Panc1 (cell line): ENCODE results near the gene ZNF862. TPM values are rescaled to one million over a fixed set of nuclear protein-coding genes. Genes with fewer than 3 reads are reported as not detected.

ENCODE experiments used
- ATAC-seq: fragments of 200-7000 bp; cut with Tn5 transposase; 2 replicates; pipeline ENCODE4 v1.9.1; 2020; ENCODE audit warnings: mild to moderate bottlenecking, moderate library complexity
- BruUV-seq: library from RNA; stranded (reverse); fragments of 400-500 nt; replicated peaks from 2 replicates; lab custom pipeline; 2021; lab: Mats Ljungman, UMichigan
- CTCF ChIA-PET: fragments of 300-600 bp; sonication (Branson Sonifier 250); formaldehyde crosslinking; loops from one replicate; lab custom pipeline; 2022; ENCODE audit warnings: antibody characterized with exemption; lab: Charles Lee
- POLR2A ChIA-PET: fragments of 300-600 bp; sonication (Branson Sonifier 250); formaldehyde crosslinking; loops from one replicate; lab custom pipeline; 2022; ENCODE audit warnings: antibody characterized with exemption; lab: Charles Lee
- DNase-seq: peaks from one replicate; pipeline ENCODE4 v3.0.0-alpha.2; 2010; ENCODE audit warnings: low read depth, low spot score
- H3K27ac ChIP-seq: 2 replicates; pipeline ENCODE4 v1.5.1; 2011; ENCODE audit warnings: mild to moderate bottlenecking, low read length, inconsistent platforms
- H3K27me3 ChIP-seq: fragments of 200-500 bp; sonication (Bioruptor generic); 2 replicates; pipeline ENCODE4 v1.6.0; 2014; ENCODE audit warnings: low read length, inconsistent platforms; ENCODE audit not compliant: control insufficient read depth, insufficient read depth
- H3K36me3 ChIP-seq: fragments of 200-500 bp; sonication (Bioruptor generic); 2 replicates; pipeline ENCODE4 v1.5.1; 2014; ENCODE audit warnings: inconsistent platforms, mild to moderate bottlenecking, low read length, moderate library complexity; ENCODE audit not compliant: control insufficient read depth, insufficient read depth
- H3K4me1 ChIP-seq: 2 replicates; pipeline ENCODE4 v1.5.1; 2011; ENCODE audit warnings: inconsistent platforms, mild to moderate bottlenecking, low read length, moderate library complexity; ENCODE audit not compliant: control insufficient read depth, insufficient read depth
- H3K4me3 ChIP-seq, 2 experiments: 2 replicates each; pipeline ENCODE4 v1.5.1; 2011 to 2012; ENCODE audit warnings: low read depth in 2 of 2, low read length in 2 of 2, mild to moderate bottlenecking in 2 of 2, inconsistent platforms in 1 of 2, moderate library complexity in 1 of 2
- H3K9me3 ChIP-seq: fragments of 200-500 bp; sonication (Bioruptor generic); 2 replicates; pipeline ENCODE4 v1.5.1; 2014; ENCODE audit warnings: low read depth, mild to moderate bottlenecking, inconsistent platforms, low read length, moderate library complexity; ENCODE audit not compliant: control insufficient read depth, insufficient read depth
- POLR2AphosphoS5 ChIP-seq: IDR thresholded peaks from 2 replicates; pipeline ENCODE4 v1.6.1; 2012; ENCODE audit warnings: mild to moderate bottlenecking, low read depth, low read length, moderate library complexity
- SIN3A ChIP-seq: IDR thresholded peaks from 2 replicates; pipeline ENCODE4 v1.6.1; 2012; ENCODE audit warnings: low read depth, mild to moderate bottlenecking, low read length, moderate library complexity, borderline replicate concordance; ENCODE audit not compliant: insufficient read depth
- TCF7L2 ChIP-seq: IDR thresholded peaks from 2 replicates; pipeline ENCODE4 v1.6.1; 2011; ENCODE audit warnings: mild to moderate bottlenecking, low read depth, low read length, inconsistent platforms
- in situ Hi-C: cut with HindIII; loops from 2 replicates; pipeline ENCODE4 v1.10.0; 2016; ENCODE audit warnings: low sequenced_read_pairs, low pct_unique_long_range_greater_than_20kb
- intact Hi-C: fragments of 100-400 bp; cut with micrococcal nuclease; formaldehyde crosslinking; loops from one replicate; pipeline ENCODE4 v1.10.0; 2022; ENCODE audit not compliant: unreplicated experiment
- total RNA-seq: library from RNA; stranded (reverse); gene quantifications from one replicate; pipeline ENCODE4 v1.2.1, GENCODE V29; 2021; ENCODE audit not compliant: unreplicated experiment
- TF ChIP-seq, protein P1 (sequence below): fragments of 450-650 bp; IDR thresholded peaks from 2 replicates; pipeline ENCODE4 v1.5.1; 2017; ENCODE audit warnings: mild to moderate bottlenecking
- TF ChIP-seq, protein P2 (sequence below), 2 experiments: IDR thresholded peaks; 2 replicates each; pipeline ENCODE4 v1.6.1; 2011 to 2012; ENCODE audit warnings: low read depth in 2 of 2, control low read depth in 1 of 2, low read length in 1 of 2, mild to moderate bottlenecking in 1 of 2, moderate library complexity in 1 of 2; ENCODE audit not compliant: insufficient read depth in 1 of 2

ZNF862 gene
- total RNA-seq, 1 experiment from 2014 or later, result 6.8 TPM

DNA sequence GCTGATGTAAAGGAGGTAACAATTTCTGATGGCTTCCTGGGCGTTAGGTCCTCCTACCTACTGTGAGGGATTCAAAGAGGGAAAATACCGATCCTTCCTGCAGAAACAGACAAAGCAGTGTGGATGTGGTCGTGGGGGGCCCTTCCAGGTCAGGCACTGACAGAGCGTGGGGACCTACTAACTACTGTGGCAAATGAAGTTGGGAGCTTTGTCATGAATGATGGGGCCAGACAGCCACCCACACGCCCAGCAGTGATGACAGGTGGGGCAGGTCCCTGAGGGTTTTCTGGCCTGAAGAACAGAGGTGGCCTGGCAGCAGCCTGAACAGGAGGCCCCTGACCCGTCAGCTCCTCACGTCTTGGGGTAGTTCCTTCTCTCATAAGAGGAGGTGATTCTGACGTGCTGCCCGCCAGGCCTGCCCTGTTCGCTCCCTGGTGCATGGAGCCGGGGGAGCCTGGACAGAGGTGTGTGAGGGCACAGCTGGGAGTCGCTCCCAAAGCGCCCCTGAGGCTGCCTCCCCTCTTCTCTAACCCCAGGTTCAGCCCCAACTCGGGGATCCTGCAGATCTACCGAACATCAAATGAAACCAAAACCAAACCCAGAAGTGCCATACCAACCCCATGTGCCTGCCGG is 39.8 kb downstream of the ZNF862 start:
- intact Hi-C loops, result no loop called here
- ATAC-seq (no peak), DNase-seq (no peak)
- no peaks in the 10 kb centered on the region for H3K9me3 ChIP-seq
- POLR2A ChIA-PET, result no interaction called here
- no peak overlapping the region for H3K4me3 ChIP-seq
- in situ Hi-C loops, result no loop called here
- no peaks in the 10 kb centered on the region; the same call in 1 of the 2 replicates for H3K36me3 ChIP-seq
- CTCF ChIA-PET, result no interaction called here
- no peaks in the 10 kb centered on the region for H3K27me3 ChIP-seq
- H3K4me1 ChIP-seq, result peaks cover 5% of the 10 kb centered on the region
- no peak overlapping the region for H3K27ac ChIP-seq
- no TSS peak for BruUV-seq
- TF ChIP-seq TCF7L2 (no peak), SIN3A (no peak), POLR2AphosphoS5 (no peak)
- TF ChIP-seq, protein P1, sequence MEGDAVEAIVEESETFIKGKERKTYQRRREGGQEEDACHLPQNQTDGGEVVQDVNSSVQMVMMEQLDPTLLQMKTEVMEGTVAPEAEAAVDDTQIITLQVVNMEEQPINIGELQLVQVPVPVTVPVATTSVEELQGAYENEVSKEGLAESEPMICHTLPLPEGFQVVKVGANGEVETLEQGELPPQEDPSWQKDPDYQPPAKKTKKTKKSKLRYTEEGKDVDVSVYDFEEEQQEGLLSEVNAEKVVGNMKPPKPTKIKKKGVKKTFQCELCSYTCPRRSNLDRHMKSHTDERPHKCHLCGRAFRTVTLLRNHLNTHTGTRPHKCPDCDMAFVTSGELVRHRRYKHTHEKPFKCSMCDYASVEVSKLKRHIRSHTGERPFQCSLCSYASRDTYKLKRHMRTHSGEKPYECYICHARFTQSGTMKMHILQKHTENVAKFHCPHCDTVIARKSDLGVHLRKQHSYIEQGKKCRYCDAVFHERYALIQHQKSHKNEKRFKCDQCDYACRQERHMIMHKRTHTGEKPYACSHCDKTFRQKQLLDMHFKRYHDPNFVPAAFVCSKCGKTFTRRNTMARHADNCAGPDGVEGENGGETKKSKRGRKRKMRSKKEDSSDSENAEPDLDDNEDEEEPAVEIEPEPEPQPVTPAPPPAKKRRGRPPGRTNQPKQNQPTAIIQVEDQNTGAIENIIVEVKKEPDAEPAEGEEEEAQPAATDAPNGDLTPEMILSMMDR, result no peak
- TF ChIP-seq, protein P2, sequence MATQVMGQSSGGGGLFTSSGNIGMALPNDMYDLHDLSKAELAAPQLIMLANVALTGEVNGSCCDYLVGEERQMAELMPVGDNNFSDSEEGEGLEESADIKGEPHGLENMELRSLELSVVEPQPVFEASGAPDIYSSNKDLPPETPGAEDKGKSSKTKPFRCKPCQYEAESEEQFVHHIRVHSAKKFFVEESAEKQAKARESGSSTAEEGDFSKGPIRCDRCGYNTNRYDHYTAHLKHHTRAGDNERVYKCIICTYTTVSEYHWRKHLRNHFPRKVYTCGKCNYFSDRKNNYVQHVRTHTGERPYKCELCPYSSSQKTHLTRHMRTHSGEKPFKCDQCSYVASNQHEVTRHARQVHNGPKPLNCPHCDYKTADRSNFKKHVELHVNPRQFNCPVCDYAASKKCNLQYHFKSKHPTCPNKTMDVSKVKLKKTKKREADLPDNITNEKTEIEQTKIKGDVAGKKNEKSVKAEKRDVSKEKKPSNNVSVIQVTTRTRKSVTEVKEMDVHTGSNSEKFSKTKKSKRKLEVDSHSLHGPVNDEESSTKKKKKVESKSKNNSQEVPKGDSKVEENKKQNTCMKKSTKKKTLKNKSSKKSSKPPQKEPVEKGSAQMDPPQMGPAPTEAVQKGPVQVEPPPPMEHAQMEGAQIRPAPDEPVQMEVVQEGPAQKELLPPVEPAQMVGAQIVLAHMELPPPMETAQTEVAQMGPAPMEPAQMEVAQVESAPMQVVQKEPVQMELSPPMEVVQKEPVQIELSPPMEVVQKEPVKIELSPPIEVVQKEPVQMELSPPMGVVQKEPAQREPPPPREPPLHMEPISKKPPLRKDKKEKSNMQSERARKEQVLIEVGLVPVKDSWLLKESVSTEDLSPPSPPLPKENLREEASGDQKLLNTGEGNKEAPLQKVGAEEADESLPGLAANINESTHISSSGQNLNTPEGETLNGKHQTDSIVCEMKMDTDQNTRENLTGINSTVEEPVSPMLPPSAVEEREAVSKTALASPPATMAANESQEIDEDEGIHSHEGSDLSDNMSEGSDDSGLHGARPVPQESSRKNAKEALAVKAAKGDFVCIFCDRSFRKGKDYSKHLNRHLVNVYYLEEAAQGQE (IDR thresholded peaks at IDR 0.05; ENCODE audit: insufficient read depth in 1 of 2, low read depth in 2 of 2, low read length in 1 of 2), result no peak

DNA sequence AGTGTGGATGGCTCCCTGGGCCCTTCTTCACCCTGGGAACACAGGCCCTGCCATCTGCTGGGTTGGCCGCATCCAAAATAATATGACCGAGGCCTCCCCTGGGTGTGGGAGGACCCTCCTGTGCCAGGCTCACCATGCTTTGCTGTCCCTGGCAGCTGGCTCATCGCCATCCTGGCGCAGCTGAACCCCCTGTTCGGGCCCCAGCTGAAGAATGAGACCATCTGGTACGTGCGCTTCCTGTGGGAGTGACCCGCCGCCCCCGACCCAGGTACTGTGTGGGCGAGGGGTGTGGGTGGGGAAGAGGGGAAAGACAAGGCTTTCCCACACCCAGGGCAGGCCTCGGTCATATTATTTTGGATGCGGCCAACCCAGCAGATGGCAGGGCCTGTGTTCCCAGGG is 40.3 kb downstream of the ZNF862 start:
- in situ Hi-C loops, result no loop called here
- H3K27me3 ChIP-seq, result no peaks in the 10 kb centered on the region
- no TSS peak for BruUV-seq
- CTCF ChIA-PET, result no interaction called here
- H3K27ac ChIP-seq, result no peak overlapping the region
- intact Hi-C loops, result no loop called here
- H3K4me1 ChIP-seq, result peaks cover 5% of the 10 kb centered on the region
- no peak overlapping the region for H3K4me3 ChIP-seq
- ATAC-seq (no peak), DNase-seq (no peak)
- no peaks in the 10 kb centered on the region; the same call in 1 of the 2 replicates for H3K36me3 ChIP-seq
- no peak for TF ChIP-seq SIN3A
- TF ChIP-seq, protein P1, result no peak
- no peak for TF ChIP-seq POLR2AphosphoS5
- TF ChIP-seq, protein P2 (IDR thresholded peaks at IDR 0.05; ENCODE audit: insufficient read depth in 1 of 2, low read depth in 2 of 2, low read length in 1 of 2), result no peak
- no peak for TF ChIP-seq TCF7L2
- POLR2A ChIA-PET, result no interaction called here
- H3K9me3 ChIP-seq, result no peaks in the 10 kb centered on the region
